ENCODE measurements around the gene RPE65. TPM values are rescaled to one million over a fixed set of nuclear protein-coding genes. Genes with fewer than 3 reads are reported as not detected.

The RPE65 gene
- total RNA-seq, 6 experiments from 2014 or later: not detected

DNA sequence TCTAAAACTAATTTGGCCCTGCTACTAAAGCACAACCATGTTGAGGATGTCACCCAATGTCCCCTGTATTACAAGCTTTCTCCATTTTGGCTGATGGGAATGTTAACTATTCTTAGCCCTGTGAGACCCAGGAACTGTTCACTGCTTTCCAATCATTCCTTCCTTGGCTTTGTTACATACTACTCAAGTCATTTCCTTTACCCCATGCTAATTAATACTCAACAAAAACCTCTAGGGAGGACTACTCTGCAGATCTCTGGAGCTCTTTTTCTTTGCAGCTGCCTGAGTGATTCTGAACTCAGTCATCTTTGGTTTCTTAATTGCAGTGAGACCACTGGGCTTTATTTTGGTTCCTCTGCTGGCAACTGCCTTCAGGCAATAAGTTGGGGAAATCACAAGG, 23.3 kb upstream of the RPE65 start:
- no peaks in the 10 kb centered on the region for H3K9me3 ChIP-seq
- ATAC-seq: no peak
- H3K27ac ChIP-seq: no peak overlapping the region
- H3K4me3 ChIP-seq: no peak overlapping the region
- DNase-seq: no peak
- TF ChIP-seq POLR2A (IDR thresholded peaks at IDR 0.05): no peak
- TF ChIP-seq, protein P1, sequence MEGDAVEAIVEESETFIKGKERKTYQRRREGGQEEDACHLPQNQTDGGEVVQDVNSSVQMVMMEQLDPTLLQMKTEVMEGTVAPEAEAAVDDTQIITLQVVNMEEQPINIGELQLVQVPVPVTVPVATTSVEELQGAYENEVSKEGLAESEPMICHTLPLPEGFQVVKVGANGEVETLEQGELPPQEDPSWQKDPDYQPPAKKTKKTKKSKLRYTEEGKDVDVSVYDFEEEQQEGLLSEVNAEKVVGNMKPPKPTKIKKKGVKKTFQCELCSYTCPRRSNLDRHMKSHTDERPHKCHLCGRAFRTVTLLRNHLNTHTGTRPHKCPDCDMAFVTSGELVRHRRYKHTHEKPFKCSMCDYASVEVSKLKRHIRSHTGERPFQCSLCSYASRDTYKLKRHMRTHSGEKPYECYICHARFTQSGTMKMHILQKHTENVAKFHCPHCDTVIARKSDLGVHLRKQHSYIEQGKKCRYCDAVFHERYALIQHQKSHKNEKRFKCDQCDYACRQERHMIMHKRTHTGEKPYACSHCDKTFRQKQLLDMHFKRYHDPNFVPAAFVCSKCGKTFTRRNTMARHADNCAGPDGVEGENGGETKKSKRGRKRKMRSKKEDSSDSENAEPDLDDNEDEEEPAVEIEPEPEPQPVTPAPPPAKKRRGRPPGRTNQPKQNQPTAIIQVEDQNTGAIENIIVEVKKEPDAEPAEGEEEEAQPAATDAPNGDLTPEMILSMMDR (IDR thresholded peaks at IDR 0.05): no peak
- no peaks in the 10 kb centered on the region for H3K4me1 ChIP-seq
- H3K27me3 ChIP-seq: no peaks in the 10 kb centered on the region
- intact Hi-C loops (cut with DNase I): no loop called here
- H3K36me3 ChIP-seq: no peaks in the 10 kb centered on the region

DNA sequence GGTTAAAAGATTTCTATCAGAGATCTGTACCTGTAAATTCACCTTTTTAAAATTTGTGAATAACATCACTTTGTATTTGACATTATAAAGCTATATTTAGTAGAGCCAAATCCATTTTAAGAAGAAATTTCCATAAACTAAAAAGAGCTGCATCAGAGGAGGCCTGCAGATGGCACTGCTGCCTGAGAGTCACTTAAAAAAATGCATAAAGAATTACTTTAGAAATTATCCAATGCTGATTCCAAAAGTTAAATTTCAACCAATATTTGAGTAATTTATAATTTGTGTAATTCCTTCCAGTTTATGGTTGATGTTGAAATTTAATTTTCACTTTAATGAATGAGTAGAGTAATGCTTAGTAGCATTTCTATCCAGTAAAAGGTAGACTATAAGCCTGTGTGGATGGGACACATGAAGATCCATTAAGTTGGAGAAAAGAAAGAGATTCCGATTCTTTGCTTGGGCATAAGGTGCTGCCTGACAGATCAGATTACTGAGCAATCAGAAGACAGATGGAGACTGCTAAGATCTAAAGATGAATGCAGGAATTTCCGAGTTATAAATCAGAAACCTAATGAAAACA, 20.7 kb upstream of the RPE65 start:
- no peaks in the 10 kb centered on the region for H3K9me3 ChIP-seq
- H3K4me3 ChIP-seq: no peak overlapping the region
- 82% methylated on average over 2 of the region's 2 CpGs for WGBS (ENCODE audit: insufficient coverage, low coverage, low lambda C conversion rate, missing lambda C conversion rate)
- DNase-seq (no peak), ATAC-seq (peak in 1 of 4 donors; percentile 28)
- H3K27ac ChIP-seq: no peak overlapping the region
- H3K36me3 ChIP-seq: no peaks in the 10 kb centered on the region
- intact Hi-C loops (cut with DNase I): no loop called here
- no peaks in the 10 kb centered on the region for H3K4me1 ChIP-seq
- no peaks in the 10 kb centered on the region for H3K27me3 ChIP-seq
- TF ChIP-seq, protein P1 (IDR thresholded peaks at IDR 0.05): peak; percentile 25 to 58 (median 54)
- TF ChIP-seq POLR2A (IDR thresholded peaks at IDR 0.05): no peak

DNA sequence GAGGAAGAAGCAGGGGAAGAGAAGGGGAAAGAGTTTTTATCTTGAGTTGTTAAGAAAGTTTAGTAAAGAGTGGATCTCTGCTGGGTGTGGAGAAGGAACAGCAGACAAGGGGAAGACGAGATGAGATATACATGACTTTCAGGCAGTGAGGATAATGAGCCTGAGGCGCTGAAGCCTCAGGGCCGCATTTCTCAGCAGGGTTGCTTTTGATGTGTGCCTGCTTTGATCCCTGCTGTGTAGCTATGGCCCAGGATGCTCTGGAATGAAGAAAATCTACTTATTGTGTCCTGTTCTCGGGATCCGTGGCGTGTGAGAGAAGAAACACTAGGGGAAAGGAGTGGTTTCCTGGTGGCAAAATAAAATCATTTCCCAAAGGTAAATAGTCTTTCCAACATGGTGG, 15.1 kb upstream of the RPE65 start:
- no peak overlapping the region for H3K4me3 ChIP-seq
- WGBS (ENCODE audit: insufficient coverage, low coverage, low lambda C conversion rate, missing lambda C conversion rate): 52% methylated on average over 6 of the region's 6 CpGs
- no peaks in the 10 kb centered on the region for H3K9me3 ChIP-seq
- DNase-seq (no peak), ATAC-seq (no peak)
- intact Hi-C loops (cut with DNase I): no loop called here
- TF ChIP-seq, protein P1 (IDR thresholded peaks at IDR 0.05): no peak
- no peak for TF ChIP-seq POLR2A (IDR thresholded peaks at IDR 0.05)
- no peaks in the 10 kb centered on the region for H3K27me3 ChIP-seq
- no peaks in the 10 kb centered on the region for H3K4me1 ChIP-seq
- H3K36me3 ChIP-seq: no peaks in the 10 kb centered on the region
- H3K27ac ChIP-seq: no peak overlapping the region

DNA sequence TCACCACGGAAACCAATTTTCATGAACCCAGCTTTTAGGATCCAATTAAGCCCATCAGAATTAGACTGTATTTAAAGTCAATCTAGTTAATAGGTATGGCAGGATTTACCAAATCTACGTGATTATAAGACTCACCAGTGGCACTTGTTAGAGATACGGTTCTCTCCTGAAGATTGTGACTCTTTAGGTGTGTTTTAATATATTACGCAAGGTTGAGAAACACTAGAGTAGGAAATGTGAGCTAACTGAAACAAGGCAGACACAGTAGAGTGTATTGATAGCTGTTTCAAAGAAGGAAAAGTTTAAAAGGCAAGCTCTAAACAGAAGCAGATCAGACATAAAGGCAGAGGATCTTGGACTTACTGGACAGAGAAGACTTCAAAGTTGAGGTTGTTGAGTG, 11.2 kb upstream of the RPE65 start:
- ATAC-seq (no peak), DNase-seq (no peak)
- 59% methylated on average over 4 of the region's 4 CpGs for WGBS (ENCODE audit: insufficient coverage, low coverage, low lambda C conversion rate, missing lambda C conversion rate)
- Histone ChIP-seq H3K4me1 (no peaks in the 10 kb centered on the region), H3K27me3 (no peaks in the 10 kb centered on the region), H3K4me3 (no peak overlapping the region), H3K36me3 (no peaks in the 10 kb centered on the region), H3K9me3 (no peaks in the 10 kb centered on the region), H3K27ac (no peak overlapping the region)
- intact Hi-C loops (cut with DNase I): no loop called here
- no peak for TF ChIP-seq POLR2A (IDR thresholded peaks at IDR 0.05)

DNA sequence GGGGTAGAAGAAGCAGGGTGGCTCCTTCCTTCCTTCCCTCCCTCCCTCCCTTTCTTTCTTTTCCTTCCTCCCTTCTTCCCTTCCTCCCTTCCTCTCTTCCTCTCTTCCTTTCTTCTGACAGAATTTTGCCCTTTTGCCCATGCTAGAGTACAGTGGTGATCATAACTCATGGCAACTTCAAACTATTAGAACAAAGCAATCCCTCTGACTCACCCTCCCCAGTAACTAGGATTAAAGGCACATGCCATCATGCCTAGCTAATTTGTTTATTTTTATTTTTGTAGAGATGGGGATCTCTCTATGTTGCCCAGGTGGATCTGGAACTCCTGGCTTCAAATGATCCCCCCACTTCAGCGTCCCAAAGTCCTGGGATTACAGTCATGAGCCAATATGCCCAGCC, 10.0 kb upstream of the RPE65 start:
- TF ChIP-seq POLR2A (IDR thresholded peaks at IDR 0.05): no peak
- TF ChIP-seq, protein P1 (IDR thresholded peaks at IDR 0.05): no peak
- intact Hi-C loops (cut with DNase I): no loop called here
- no peaks in the 10 kb centered on the region for H3K4me1 ChIP-seq
- ATAC-seq (no peak), DNase-seq (no peak)
- H3K27me3 ChIP-seq: no peaks in the 10 kb centered on the region
- H3K9me3 ChIP-seq: no peaks in the 10 kb centered on the region
- WGBS (ENCODE audit: insufficient coverage, low coverage, low lambda C conversion rate, missing lambda C conversion rate): 71% methylated on average over 1 of the region's 1 CpG
- no peaks in the 10 kb centered on the region for H3K36me3 ChIP-seq
- H3K27ac ChIP-seq: no peak overlapping the region
- no peak overlapping the region for H3K4me3 ChIP-seq

All from right lobe of liver (tissue), 6 donors.